Measurements from ENCODE around the gene INPP5A. TPM values are rescaled to one million over a fixed set of nuclear protein-coding genes. Genes with fewer than 3 reads are reported as not detected.
"Not testable (repeated sequence)": the region's sequence is repeated elsewhere in the genome, so short reads cannot be mapped to it uniquely, and the experiment has no call there.

The INPP5A gene
- polyA plus RNA-seq, 3 donors = 7.4 to 25.0 (median 17.5) TPM

- 91 to 97% (median 97%) methylated on average over 9 of the region's 9 CpGs for WGBS, 3 donors
- H3K27ac ChIP-seq (ENCODE audit: low read depth, low read length) = not testable (repeated sequence)
These were observed 61.5 kb downstream of the INPP5A start for GRCh38 chr10:132599023-132599618.

- 95 to 100% (median 99%) methylated on average over 3 of the region's 3 CpGs for WGBS, 3 donors
- no peak overlapping the region for H3K27ac ChIP-seq (ENCODE audit: low read depth, low read length)
These were observed 62.1 kb downstream of the INPP5A start for GRCh38 chr10:132599732-132600131.

GRCh38 chr10:132600416-132600815, 62.8 kb downstream of the INPP5A start:
- WGBS, 3 donors = 96 to 100% (median 97%) methylated on average over 3 of the region's 3 CpGs
- H3K27ac ChIP-seq (ENCODE audit: low read depth, low read length) = no peak overlapping the region

- WGBS, 3 donors = 71 to 96% (median 85%) methylated on average over 1 of the region's 1 CpG
- H3K27ac ChIP-seq (ENCODE audit: low read depth, low read length) = no peak overlapping the region
These were observed 64.0 kb downstream of the INPP5A start for GRCh38 chr10:132601567-132601966.

GRCh38 chr10:132602614-132603013, 65.0 kb downstream of the INPP5A start:
- WGBS, 3 donors = 90 to 94% (median 91%) methylated on average over 6 of the region's 6 CpGs
- no peak overlapping the region for H3K27ac ChIP-seq (ENCODE audit: low read depth, low read length)

- no peak overlapping the region for H3K27ac ChIP-seq (ENCODE audit: low read depth, low read length)
- 95 to 98% (median 98%) methylated on average over 29 to 30 of the region's 30 CpGs for WGBS, 3 donors
These were observed 66.4 kb downstream of the INPP5A start for GRCh38 chr10:132603851-132604533.

- no peak overlapping the region for H3K27ac ChIP-seq (ENCODE audit: low read depth, low read length)
- 96 to 98% (median 98%) methylated on average over 3 of the region's 3 CpGs for WGBS, 3 donors
These were observed 67.1 kb downstream of the INPP5A start for GRCh38 chr10:132604686-132605085.

GRCh38 chr10:132605390-132605789, 67.8 kb downstream of the INPP5A start:
- WGBS, 3 donors = 82 to 86% (median 84%) methylated on average over 7 to 8 of the region's 8 CpGs
- H3K27ac ChIP-seq (ENCODE audit: low read depth, low read length) = no peak overlapping the region

- 85 to 93% (median 88%) methylated on average over 14 to 28 of the region's 28 CpGs for WGBS, 3 donors
- no peak overlapping the region for H3K27ac ChIP-seq (ENCODE audit: low read depth, low read length)
These were observed 68.5 kb downstream of the INPP5A start for GRCh38 chr10:132606031-132606491.

GRCh38 chr10:132606536-132607316, 69.1 kb downstream of the INPP5A start:
- H3K27ac ChIP-seq (ENCODE audit: low read depth, low read length) = no peak overlapping the region
- 53 to 70% (median 68%) methylated on average over 40 of the region's 40 CpGs for WGBS, 3 donors

GRCh38 chr10:132607491-132607890, 69.9 kb downstream of the INPP5A start:
- 89 to 94% (median 91%) methylated on average over 20 of the region's 20 CpGs for whole genome bisulfite sequencing, 3 donors
- no peak overlapping the region for H3K27ac ChIP-seq (ENCODE audit: low read depth, low read length)

- WGBS, 3 donors = 95 to 97% (median 96%) methylated on average over 25 of the region's 25 CpGs
- H3K27ac ChIP-seq (ENCODE audit: low read depth, low read length) = no peak overlapping the region
These were observed 70.4 kb downstream of the INPP5A start for GRCh38 chr10:132607961-132608495.

GRCh38 chr10:132608511-132609195, 71.1 kb downstream of the INPP5A start:
- no peak overlapping the region for H3K27ac ChIP-seq (ENCODE audit: low read depth, low read length)
- WGBS, 3 donors = 89 to 96% (median 96%) methylated on average over 16 to 18 of the region's 18 CpGs

GRCh38 chr10:132609211-132609610, 71.6 kb downstream of the INPP5A start:
- 96 to 98% (median 97%) methylated on average over 14 of the region's 14 CpGs for WGBS, 3 donors
- H3K27ac ChIP-seq (ENCODE audit: low read depth, low read length) = no peak overlapping the region

GRCh38 chr10:132610071-132610701, 72.6 kb downstream of the INPP5A start:
- no peak overlapping the region for H3K27ac ChIP-seq (ENCODE audit: low read depth, low read length)
- WGBS, 3 donors = 90 to 97% (median 94%) methylated on average over 18 to 20 of the region's 20 CpGs

- no peak overlapping the region for H3K27ac ChIP-seq (ENCODE audit: low read depth, low read length)
- WGBS, 3 donors = 78 to 99% (median 93%) methylated on average over 4 to 5 of the region's 5 CpGs
These were observed 73.7 kb downstream of the INPP5A start for GRCh38 chr10:132611026-132611910.

GRCh38 chr10:132611986-132612385, 74.4 kb downstream of the INPP5A start:
- 63 to 82% (median 71%) methylated on average over 3 of the region's 3 CpGs for WGBS, 3 donors
- H3K27ac ChIP-seq (ENCODE audit: low read depth, low read length) = no peak overlapping the region
